GM18868 (cell line): ENCODE results near the gene PAQR8.
"Not testable (repeated sequence)": the region's sequence is repeated elsewhere in the genome, so short reads cannot be mapped to it uniquely, and the experiment has no call there.

Experiments
- ATAC-seq: cut with Tn5 transposase; IDR thresholded peaks from one replicate; pipeline ENCODE4 v1.9.1; 2021; ENCODE audit warnings: mild to moderate bottlenecking, moderate library complexity; ENCODE audit not compliant: unreplicated experiment

PAQR8 gene

GRCh38 chr6:52375780-52376556 is 14.0 kb downstream of the PAQR8 start:
- ATAC-seq = no peak

DNA sequence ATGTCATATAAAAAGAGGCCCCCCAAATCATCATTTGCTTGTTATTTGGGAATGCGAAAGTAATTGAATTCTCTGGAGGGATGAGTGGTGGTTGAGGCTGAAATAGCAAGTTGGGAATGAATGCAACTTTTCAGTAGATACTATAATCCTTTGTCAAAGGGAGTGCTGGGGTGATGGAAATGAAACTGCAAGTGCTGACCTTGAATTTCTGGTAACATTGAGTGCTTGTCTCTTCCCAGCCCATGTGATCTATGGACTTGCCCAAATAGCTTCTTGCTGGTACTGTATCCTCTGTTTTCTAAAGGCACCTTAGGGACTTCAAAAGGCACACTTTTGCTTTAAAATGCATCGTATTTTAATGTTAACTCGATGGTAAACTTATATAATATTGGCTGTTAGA is 14.8 kb downstream of the PAQR8 start:
- ATAC-seq = no peak

GRCh38 chr6:52377538-52378221 is 15.7 kb downstream of the PAQR8 start:
- ATAC-seq = peak; percentile 65

GRCh38 chr6:52381249-52381648 is 19.3 kb downstream of the PAQR8 start:
- no peak for ATAC-seq

DNA sequence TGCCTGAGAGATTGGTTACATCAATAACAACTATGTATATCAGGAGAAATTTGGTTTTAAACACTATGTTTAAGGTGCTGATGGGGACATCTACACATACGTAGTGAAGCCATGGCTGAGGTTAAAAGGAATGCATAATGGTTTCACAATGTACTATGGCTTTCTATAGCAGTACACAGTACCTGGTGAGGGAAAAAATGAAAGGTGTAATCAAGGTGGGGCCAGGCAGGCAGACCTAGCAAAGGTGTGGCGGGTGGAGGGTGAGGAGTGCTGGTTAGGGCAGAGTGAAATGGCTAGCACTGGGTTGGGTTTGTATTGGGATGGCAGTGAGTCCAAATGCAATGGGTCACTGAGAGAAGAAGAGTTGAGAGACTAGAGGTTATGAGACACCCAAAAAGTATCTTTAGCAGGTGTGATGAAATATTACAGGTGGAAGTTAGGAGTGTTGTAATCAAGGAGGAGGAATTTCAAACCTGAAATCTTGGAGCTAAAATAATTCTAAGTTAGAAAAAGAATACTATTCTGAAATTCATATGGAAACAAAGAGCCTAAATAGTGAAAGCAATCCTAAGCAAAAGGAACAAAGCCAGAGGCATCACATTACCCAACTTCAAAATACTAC is 22.3 kb downstream of the PAQR8 start:
- ATAC-seq = no peak

GRCh38 chr6:52385074-52385473 is 23.1 kb downstream of the PAQR8 start:
- no peak for ATAC-seq

GRCh38 chr6:52388119-52388518 is 26.2 kb downstream of the PAQR8 start:
- not testable (repeated sequence) for ATAC-seq

- ATAC-seq = no peak
Measured at GRCh38 chr6:52388790-52389189, 26.8 kb downstream of the PAQR8 start.

- ATAC-seq = no peak
Measured at GRCh38 chr6:52389264-52389625, 27.3 kb downstream of the PAQR8 start.

DNA sequence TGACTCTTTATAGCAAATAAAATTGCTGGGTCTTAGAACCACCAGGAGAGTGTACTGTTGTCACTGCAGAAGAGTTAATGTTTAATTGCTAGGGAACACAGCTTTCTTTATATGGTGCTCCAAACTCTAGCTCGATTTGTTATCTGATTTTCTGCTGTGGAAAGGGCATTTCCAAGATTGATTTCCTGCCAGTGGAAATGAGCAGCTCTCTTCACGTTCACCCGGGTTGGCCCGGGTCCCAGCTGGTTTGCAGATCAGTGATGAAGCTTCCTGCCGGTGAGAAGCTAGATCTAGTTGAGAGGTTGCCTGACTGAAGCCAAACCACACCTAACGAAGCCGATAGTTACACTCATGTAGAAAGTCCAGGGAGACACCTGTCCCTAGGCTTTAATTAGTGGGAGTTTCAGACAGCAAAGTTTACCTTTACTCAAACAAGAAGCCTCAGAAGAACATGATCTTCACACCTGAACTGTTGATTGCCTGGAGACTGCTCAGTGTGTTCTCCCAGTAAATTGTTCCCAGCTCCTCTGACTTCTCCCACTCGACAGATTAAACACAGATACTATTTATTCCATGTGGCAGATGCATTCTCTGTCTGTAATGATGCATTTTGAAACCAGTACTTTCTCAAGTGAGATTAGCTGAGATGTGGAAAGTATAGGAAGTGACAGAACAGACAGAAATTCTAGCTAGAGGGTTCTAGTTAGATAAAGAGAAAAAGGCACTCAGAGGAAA is 27.8 kb downstream of the PAQR8 start:
- peak; percentile 73 for ATAC-seq

- ATAC-seq = peak; percentile 56
Measured at GRCh38 chr6:52390361-52390727, 28.4 kb downstream of the PAQR8 start.

DNA sequence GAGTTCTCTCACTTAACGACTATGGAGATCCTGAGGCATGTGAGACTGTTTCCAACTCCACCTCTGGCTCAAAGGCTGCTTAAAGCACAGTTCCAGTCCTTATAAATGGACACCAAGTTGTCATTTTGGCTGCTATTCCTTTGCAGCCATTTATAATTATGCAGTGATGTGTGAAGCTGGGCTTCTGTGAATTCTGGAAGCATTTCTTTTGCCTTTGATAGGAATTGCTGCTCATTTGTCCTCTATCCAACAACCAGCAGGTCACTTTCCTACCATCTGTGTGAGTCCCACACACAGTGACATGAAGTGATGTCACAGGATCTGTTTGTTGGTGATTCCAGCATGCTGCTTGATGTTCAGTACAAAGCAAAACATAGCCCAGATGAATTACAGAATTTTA is 29.6 kb downstream of the PAQR8 start:
- no peak for ATAC-seq

GRCh38 chr6:52392944-52393343 is 31.0 kb downstream of the PAQR8 start:
- ATAC-seq = no peak

- no peak for ATAC-seq
Measured at GRCh38 chr6:52393780-52394179, 31.8 kb downstream of the PAQR8 start.

DNA sequence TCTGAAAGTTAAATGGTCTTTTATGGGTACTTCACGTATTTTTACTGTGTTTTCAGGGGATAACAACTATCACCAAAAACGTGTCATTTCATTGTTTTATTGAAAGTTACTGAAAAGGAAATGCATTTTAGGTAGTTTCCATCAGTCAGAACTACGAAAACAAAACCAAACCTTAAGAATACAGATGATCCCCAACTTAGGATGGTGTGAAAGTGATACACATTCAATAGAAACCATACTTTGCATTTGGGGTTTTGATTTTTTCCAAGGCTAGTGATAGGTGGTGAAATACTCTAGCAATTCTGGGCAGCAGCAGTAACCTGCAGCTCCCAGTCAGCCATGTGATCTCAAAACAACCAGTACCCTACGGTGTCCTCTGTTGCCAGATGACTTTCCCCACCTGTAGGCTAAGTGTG is 32.3 kb downstream of the PAQR8 start:
- ATAC-seq = peak; percentile 40

DNA sequence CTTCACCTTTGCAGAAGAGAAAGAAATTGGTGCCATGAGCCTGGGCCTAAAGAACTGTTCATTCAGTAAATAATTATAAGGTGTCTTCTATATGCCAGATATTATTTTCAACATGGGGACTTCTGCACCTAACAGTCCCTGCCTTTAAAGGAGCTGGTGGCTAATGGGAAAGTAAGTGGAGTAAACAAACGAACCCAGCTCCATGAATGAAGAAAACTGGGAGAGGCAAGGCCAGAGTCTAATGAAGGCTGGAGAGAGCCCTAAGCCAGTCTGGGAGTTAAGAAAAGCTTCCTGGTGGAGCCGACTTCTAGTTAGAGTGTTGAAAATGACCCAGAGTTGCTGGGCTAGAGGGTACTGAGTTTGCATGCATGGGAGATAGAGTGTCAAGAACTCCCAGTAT is 34.0 kb downstream of the PAQR8 start:
- no peak for ATAC-seq

DNA sequence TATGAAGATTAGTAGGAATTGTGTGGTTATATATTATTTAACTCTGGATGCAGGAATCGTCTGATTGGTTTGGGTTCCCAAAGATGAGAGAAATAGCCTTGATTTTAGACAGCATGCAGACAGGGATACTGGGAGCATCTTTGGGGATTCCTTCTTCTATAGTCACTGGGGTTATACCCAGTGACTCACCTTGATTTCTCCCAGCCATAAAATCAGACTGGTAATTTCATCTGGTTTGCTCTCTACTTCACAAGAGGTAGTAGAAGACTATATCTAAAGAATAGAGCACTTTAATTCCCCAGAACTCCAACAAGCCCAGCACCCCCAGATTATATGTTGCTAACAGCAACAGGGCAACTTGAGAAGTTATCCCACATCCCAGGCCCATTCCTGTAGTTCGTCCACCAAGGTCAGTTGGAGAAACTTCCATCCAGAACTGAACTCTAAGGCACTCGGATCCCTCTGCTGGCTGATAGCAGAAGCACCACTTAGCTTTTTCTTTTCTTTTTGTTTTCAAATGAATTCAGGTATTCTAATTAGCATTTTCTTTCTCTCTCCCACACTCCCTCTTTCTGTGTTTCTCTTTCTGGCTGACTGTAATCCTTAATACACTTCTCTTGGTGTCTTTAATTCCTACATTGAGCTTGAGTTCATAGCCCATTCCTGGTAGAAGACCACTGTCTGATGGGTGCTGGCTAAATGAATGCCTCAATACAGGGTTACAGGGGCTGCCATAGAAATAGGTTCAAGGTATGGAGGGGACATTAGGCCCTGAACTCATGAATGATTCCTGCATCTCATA is 37.8 kb downstream of the PAQR8 start:
- peak; percentile 59 for ATAC-seq

GRCh38 chr6:52400313-52401041 is 38.5 kb downstream of the PAQR8 start:
- no peak for ATAC-seq

- no peak for ATAC-seq
Measured at GRCh38 chr6:52403086-52403485, 41.1 kb downstream of the PAQR8 start.

DNA sequence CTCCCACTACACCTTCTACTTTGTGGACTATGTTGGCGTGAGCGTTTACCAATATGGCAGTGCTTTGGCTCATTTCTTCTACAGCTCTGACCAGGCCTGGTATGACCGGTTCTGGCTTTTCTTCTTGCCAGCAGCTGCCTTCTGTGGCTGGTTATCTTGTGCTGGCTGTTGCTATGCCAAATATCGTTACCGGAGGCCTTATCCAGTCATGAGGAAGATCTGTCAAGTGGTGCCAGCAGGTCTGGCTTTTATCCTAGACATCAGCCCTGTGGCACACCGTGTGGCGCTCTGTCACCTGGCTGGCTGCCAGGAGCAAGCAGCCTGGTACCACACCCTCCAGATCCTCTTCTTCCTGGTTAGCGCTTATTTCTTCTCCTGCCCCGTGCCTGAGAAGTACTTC is 41.7 kb downstream of the PAQR8 start:
- ATAC-seq = no peak
